ENCODE data around the gene FERD3L. TPM values are rescaled to one million over a fixed set of nuclear protein-coding genes. Genes with fewer than 3 reads are reported as not detected.

The FERD3L gene
- total and polyA plus RNA-seq, 2 donors (not counting 1 experiment from before 2014, with no cell fraction given), result not detected

GRCh38 chr7:19101909-19102308 is 43.3 kb downstream of the FERD3L start:
- no peaks in the 10 kb centered on the region for H3K4me1 ChIP-seq (ENCODE audit: control insufficient read depth, extremely low read depth, insufficient read depth, low read length)
- H2AFZ ChIP-seq (ENCODE audit: low read length), result no peak overlapping the region
- no peak overlapping the region for H3K27ac ChIP-seq (ENCODE audit: insufficient read depth, low read length)
- peak overlapping the region; percentile 2 for H3K4me2 ChIP-seq (ENCODE audit: extremely low read depth, insufficient read depth, low read length)
- DNase-seq (ENCODE audit: low read depth in 2 of 2), result no peak
- H3K36me3 ChIP-seq (ENCODE audit: control insufficient read depth, insufficient read depth, low read length), result no peaks in the 10 kb centered on the region
- H3K27me3 ChIP-seq (ENCODE audit: control insufficient read depth, insufficient read depth, low read length), result peaks cover 9% of the 10 kb centered on the region
- H3K9ac ChIP-seq (ENCODE audit: insufficient read depth, low read length), result no peak overlapping the region
- H4K20me1 ChIP-seq (ENCODE audit: control insufficient read depth, extremely low read depth, insufficient read depth, low read length), result no peaks in the 10 kb centered on the region
- TF ChIP-seq EZH2 (IDR thresholded peaks at IDR 0.05; ENCODE audit: low read length, missing control alignments) (no peak), CTCF (conservative IDR thresholded peaks at IDR 0.05 in 1 of 2, IDR thresholded peaks at IDR 0.05 in 1 of 2; ENCODE audit: low read depth in 1 of 2, low read length in 2 of 2) (no peak)
- H3K9me3 ChIP-seq (ENCODE audit: control insufficient read depth, insufficient read depth, low read depth, low read length), result no peaks in the 10 kb centered on the region
- H3K79me2 ChIP-seq (ENCODE audit: control insufficient read depth, insufficient read depth, low read length), result no peaks in the 10 kb centered on the region
- H3K4me3 ChIP-seq (replicated peaks in 1 of 4; ENCODE audit: control extremely low read depth in 1 of 4, insufficient read depth in 1 of 4, low read depth in 3 of 4, low read length in 4 of 4), result no peak overlapping the region

GRCh38 chr7:19101472-19101871 is 43.7 kb downstream of the FERD3L start:
- H3K9me3 ChIP-seq (ENCODE audit: control insufficient read depth, insufficient read depth, low read depth, low read length), result no peaks in the 10 kb centered on the region
- H4K20me1 ChIP-seq (ENCODE audit: control insufficient read depth, extremely low read depth, insufficient read depth, low read length), result no peaks in the 10 kb centered on the region
- no peaks in the 10 kb centered on the region for H3K79me2 ChIP-seq (ENCODE audit: control insufficient read depth, insufficient read depth, low read length)
- no peaks in the 10 kb centered on the region for H3K4me1 ChIP-seq (ENCODE audit: control insufficient read depth, extremely low read depth, insufficient read depth, low read length)
- H3K9ac ChIP-seq (ENCODE audit: insufficient read depth, low read length), result no peak overlapping the region
- no peak for DNase-seq (ENCODE audit: low read depth in 2 of 2)
- no peak overlapping the region for H3K27ac ChIP-seq (ENCODE audit: insufficient read depth, low read length)
- TF ChIP-seq EZH2 (IDR thresholded peaks at IDR 0.05; ENCODE audit: low read length, missing control alignments) (no peak), CTCF (conservative IDR thresholded peaks at IDR 0.05 in 1 of 2, IDR thresholded peaks at IDR 0.05 in 1 of 2; ENCODE audit: low read depth in 1 of 2, low read length in 2 of 2) (no peak)
- H3K36me3 ChIP-seq (ENCODE audit: control insufficient read depth, insufficient read depth, low read length), result no peaks in the 10 kb centered on the region
- H3K4me2 ChIP-seq (ENCODE audit: extremely low read depth, insufficient read depth, low read length), result no peak overlapping the region
- H2AFZ ChIP-seq (ENCODE audit: low read length), result no peak overlapping the region
- H3K27me3 ChIP-seq (ENCODE audit: control insufficient read depth, insufficient read depth, low read length), result peaks cover 6% of the 10 kb centered on the region
- H3K4me3 ChIP-seq (replicated peaks in 1 of 4; ENCODE audit: control extremely low read depth in 1 of 4, insufficient read depth in 1 of 4, low read depth in 3 of 4, low read length in 4 of 4), result no peak overlapping the region

- Histone ChIP-seq H3K4me3 (replicated peaks in 1 of 4; ENCODE audit: control extremely low read depth in 1 of 4, insufficient read depth in 1 of 4, low read depth in 3 of 4, low read length in 4 of 4) (no peak overlapping the region), H4K20me1 (ENCODE audit: control insufficient read depth, extremely low read depth, insufficient read depth, low read length) (no peaks in the 10 kb centered on the region), H3K27me3 (ENCODE audit: control insufficient read depth, insufficient read depth, low read length) (no peaks in the 10 kb centered on the region), H3K27ac (ENCODE audit: insufficient read depth, low read length) (no peak overlapping the region), H3K4me2 (ENCODE audit: extremely low read depth, insufficient read depth, low read length) (no peak overlapping the region), H3K9me3 (ENCODE audit: control insufficient read depth, insufficient read depth, low read depth, low read length) (no peaks in the 10 kb centered on the region), H3K9ac (ENCODE audit: insufficient read depth, low read length) (no peak overlapping the region), H3K79me2 (ENCODE audit: control insufficient read depth, insufficient read depth, low read length) (no peaks in the 10 kb centered on the region), H3K36me3 (ENCODE audit: control insufficient read depth, insufficient read depth, low read length) (no peaks in the 10 kb centered on the region), H2AFZ (ENCODE audit: low read length) (no peak overlapping the region), H3K4me1 (ENCODE audit: control insufficient read depth, extremely low read depth, insufficient read depth, low read length) (no peaks in the 10 kb centered on the region)
- DNase-seq (ENCODE audit: low read depth in 2 of 2), result no peak
- no peak for TF ChIP-seq CTCF (conservative IDR thresholded peaks at IDR 0.05 in 1 of 2, IDR thresholded peaks at IDR 0.05 in 1 of 2; ENCODE audit: low read depth in 1 of 2, low read length in 2 of 2)
- no peak for TF ChIP-seq EZH2 (IDR thresholded peaks at IDR 0.05; ENCODE audit: low read length, missing control alignments)
These were observed 45.3 kb downstream of the FERD3L start for GRCh38 chr7:19099924-19100323.

Measured in fibroblast of lung (primary cell).